ENCODE data around the gene PEDS1. TPM values are rescaled to one million over a fixed set of nuclear protein-coding genes. Genes with fewer than 3 reads are reported as not detected.

Gene PEDS1
- total and polyA plus RNA-seq, 4 donors = 21.9 to 43.4 (median 34.4) TPM

- DNase-seq (no peak), ATAC-seq (ENCODE audit: insufficient read depth, low FRiP score) (no peak)
- WGBS, 2 donors = 87 to 91% methylated on average over 4 of the region's 4 CpGs
- no peak overlapping the region for H3K4me3 ChIP-seq
- no peaks in the 10 kb centered on the region for H3K9me3 ChIP-seq (ENCODE audit: control insufficient read depth in 4 of 4, insufficient read depth in 3 of 4, low read length in 3 of 4)
- H3K27ac ChIP-seq (ENCODE audit: low read depth in 1 of 2, low read length in 1 of 2) = no peak overlapping the region
- H3K4me1 ChIP-seq (ENCODE audit: control insufficient read depth in 5 of 5, insufficient read depth in 5 of 5, low read length in 5 of 5) = peaks cover 0 to 28% (median 10%) of the 10 kb centered on the region in 5 donors
- H3K27me3 ChIP-seq (ENCODE audit: control insufficient read depth in 3 of 3, insufficient read depth in 3 of 3, low read length in 2 of 3) = no peaks in the 10 kb centered on the region
- no peak overlapping the region for H3K9ac ChIP-seq (ENCODE audit: insufficient read depth in 1 of 2, low read length in 2 of 2)
- H3K36me3 ChIP-seq (ENCODE audit: control insufficient read depth in 4 of 4, insufficient read depth in 4 of 4, low read length in 4 of 4) = peaks cover 0 to 44% (median 20%) of the 10 kb centered on the region in 4 donors
- no peak for TF ChIP-seq CTCF (IDR thresholded peaks at IDR 0.05; ENCODE audit: control extremely low read depth, extremely low read depth)
Observed at GRCh38 chr20:50196248-50196647, 42.7 kb upstream of the PEDS1 start.

GRCh38 chr20:50195524-50196120 lies 42.1 kb upstream of the PEDS1 start:
- Histone ChIP-seq H3K4me3 (no peak overlapping the region), H3K9ac (ENCODE audit: insufficient read depth in 1 of 2, low read length in 2 of 2) (no peak overlapping the region), H3K9me3 (ENCODE audit: control insufficient read depth in 4 of 4, insufficient read depth in 3 of 4, low read length in 3 of 4) (no peaks in the 10 kb centered on the region), H3K27ac (ENCODE audit: low read depth in 1 of 2, low read length in 1 of 2) (peak overlapping the region in 1 of 2 donors; percentile 89), H3K27me3 (ENCODE audit: control insufficient read depth in 3 of 3, insufficient read depth in 3 of 3, low read length in 2 of 3) (no peaks in the 10 kb centered on the region), H3K36me3 (ENCODE audit: control insufficient read depth in 4 of 4, insufficient read depth in 4 of 4, low read length in 4 of 4) (peaks cover 0 to 44% (median 20%) of the 10 kb centered on the region in 4 donors), H3K4me1 (ENCODE audit: control insufficient read depth in 5 of 5, insufficient read depth in 5 of 5, low read length in 5 of 5) (peaks cover 0 to 28% (median 10%) of the 10 kb centered on the region in 5 donors)
- no peak for TF ChIP-seq CTCF (IDR thresholded peaks at IDR 0.05; ENCODE audit: control extremely low read depth, extremely low read depth)
- WGBS, 2 donors = 75 to 85% methylated on average over 13 of the region's 13 CpGs
- DNase-seq (no peak), ATAC-seq (ENCODE audit: insufficient read depth, low FRiP score) (no peak)

GRCh38 chr20:50194831-50195523 lies 41.5 kb upstream of the PEDS1 start:
- H3K27me3 ChIP-seq (ENCODE audit: control insufficient read depth in 3 of 3, insufficient read depth in 3 of 3, low read length in 2 of 3) = no peaks in the 10 kb centered on the region
- WGBS, 2 donors = 61 to 64% methylated on average over 8 of the region's 8 CpGs
- DNase-seq (peak in 1 of 3 donors; percentile 55), ATAC-seq (ENCODE audit: insufficient read depth, low FRiP score) (no peak)
- H3K27ac ChIP-seq (ENCODE audit: low read depth in 1 of 2, low read length in 1 of 2) = peak overlapping the region in 1 of 2 donors; percentile 89
- H3K4me1 ChIP-seq (ENCODE audit: control insufficient read depth in 5 of 5, insufficient read depth in 5 of 5, low read length in 5 of 5) = peaks cover 0 to 28% (median 10%) of the 10 kb centered on the region in 5 donors
- no peaks in the 10 kb centered on the region for H3K9me3 ChIP-seq (ENCODE audit: control insufficient read depth in 4 of 4, insufficient read depth in 3 of 4, low read length in 3 of 4)
- no peak overlapping the region for H3K4me3 ChIP-seq
- no peak for TF ChIP-seq CTCF (IDR thresholded peaks at IDR 0.05; ENCODE audit: control extremely low read depth, extremely low read depth)
- H3K36me3 ChIP-seq (ENCODE audit: control insufficient read depth in 4 of 4, insufficient read depth in 4 of 4, low read length in 4 of 4) = peaks cover 0 to 44% (median 20%) of the 10 kb centered on the region in 4 donors
- peak overlapping the region in 1 of 2 donors; percentile 94 for H3K9ac ChIP-seq (ENCODE audit: insufficient read depth in 1 of 2, low read length in 2 of 2)

Data from lung (tissue), 12 donors.